Calu3 (cell line): ENCODE measurements around the gene PRRC2C. TPM values are rescaled to one million over a fixed set of nuclear protein-coding genes. Genes with fewer than 3 reads are reported as not detected.
"Not testable (repeated sequence)": the region's sequence is repeated elsewhere in the genome, so short reads cannot be mapped to it uniquely, and the experiment has no call there.

Experiments
- BruUV-seq: library from RNA; stranded (reverse); fragments of 400-500 nt; replicated peaks from 2 replicates; lab custom pipeline; 2021; lab: Mats Ljungman, UMichigan
- CTCF ChIA-PET: fragments of 300-600 bp; sonication (Branson Sonifier 250); formaldehyde crosslinking; loops from one replicate; lab custom pipeline; 2022; ENCODE audit warnings: antibody characterized with exemption; lab: Charles Lee
- DNase-seq: peaks from one replicate; pipeline ENCODE4 v3.0.0; 2022
- H3K27ac Mint-ChIP-seq: one replicate; pipeline ENCODE4 v1.8.0; 2022; ENCODE audit warnings: mixed read lengths; ENCODE audit not compliant: unreplicated experiment
- H3K27me3 Mint-ChIP-seq: one replicate; pipeline ENCODE4 v1.8.0; 2022; ENCODE audit warnings: mixed read lengths; ENCODE audit not compliant: unreplicated experiment
- H3K36me3 Mint-ChIP-seq: one replicate; pipeline ENCODE4 v1.8.0; 2022; ENCODE audit warnings: mild to moderate bottlenecking, moderate library complexity, mixed read lengths; ENCODE audit not compliant: insufficient read depth, unreplicated experiment
- H3K4me1 Mint-ChIP-seq: one replicate; pipeline ENCODE4 v1.8.0; 2022; ENCODE audit warnings: mild to moderate bottlenecking, low read depth, mixed read lengths; ENCODE audit not compliant: unreplicated experiment
- H3K4me3 Mint-ChIP-seq: one replicate; pipeline ENCODE4 v1.8.0; 2022; ENCODE audit warnings: mild to moderate bottlenecking, low read depth, moderate library complexity, mixed read lengths; ENCODE audit not compliant: unreplicated experiment
- H3K9me3 Mint-ChIP-seq: one replicate; pipeline ENCODE4 v1.8.0; 2022; ENCODE audit warnings: low read depth, mixed read lengths; ENCODE audit not compliant: unreplicated experiment
- CTCF ChIP-seq: fragments of 200-600 bp; IDR thresholded peaks from one replicate; pipeline ENCODE4 v1.8.0; 2022; ENCODE audit warnings: antibody characterized with exemption; ENCODE audit not compliant: unreplicated experiment
- intact Hi-C: fragments of 100-400 bp; cut with micrococcal nuclease; formaldehyde crosslinking; loops from one replicate; pipeline ENCODE4 v1.10.0; 2022; ENCODE audit not compliant: unreplicated experiment
- total RNA-seq: library from RNA; stranded (reverse); gene quantifications from 2 replicates; pipeline ENCODE4 v1.2.3, GENCODE V29; 2022

The PRRC2C gene
- total RNA-seq, 1 experiment from 2014 or later, result 238 TPM

GRCh38 chr1:171596705-171597104 is 111.4 kb downstream of the PRRC2C start:
- no peak for DNase-seq
- no peak for TF ChIP-seq CTCF
- Mint-ChIP-seq H3K27ac (peak overlapping the region; percentile 28), H3K27me3 (no peaks in the 10 kb centered on the region), H3K4me3 (no peak overlapping the region), H3K9me3 (no peaks in the 10 kb centered on the region), H3K4me1 (no peaks in the 10 kb centered on the region), H3K36me3 (peaks cover 35% of the 10 kb centered on the region)
- CTCF ChIA-PET, result interaction anchor here (0.6 kb wide), 1 partner anchor 20 kb away, joined by 3 read pairs; no protein-coding TSS in a partner anchor
- intact Hi-C loops, result no loop called here
- no TSS peak for BruUV-seq

GRCh38 chr1:171597203-171597602 is 111.9 kb downstream of the PRRC2C start:
- no peak for DNase-seq
- no peak overlapping the region for H3K27ac Mint-ChIP-seq
- CTCF ChIA-PET, result interaction anchor here (0.6 kb wide), 1 partner anchor 19 kb away, joined by 3 read pairs; no protein-coding TSS in a partner anchor
- no peaks in the 10 kb centered on the region for H3K9me3 Mint-ChIP-seq
- peaks cover 30% of the 10 kb centered on the region for H3K36me3 Mint-ChIP-seq
- no peak for TF ChIP-seq CTCF
- H3K4me1 Mint-ChIP-seq, result no peaks in the 10 kb centered on the region
- intact Hi-C loops, result no loop called here
- H3K27me3 Mint-ChIP-seq, result no peaks in the 10 kb centered on the region
- H3K4me3 Mint-ChIP-seq, result no peak overlapping the region
- no TSS peak for BruUV-seq

GRCh38 chr1:171600310-171600709 is 115.0 kb downstream of the PRRC2C start:
- H3K27me3 Mint-ChIP-seq, H3K4me1 Mint-ChIP-seq, BruUV-seq, H3K27ac Mint-ChIP-seq, intact Hi-C loops, H3K4me3 Mint-ChIP-seq, H3K9me3 Mint-ChIP-seq, DNase-seq: not testable (repeated sequence)
- CTCF ChIA-PET, result interaction anchor here (0.6 kb wide), 1 partner anchor 22 kb away, joined by 3 read pairs; no protein-coding TSS in a partner anchor
- peaks cover 19% of the 10 kb centered on the region for H3K36me3 Mint-ChIP-seq

- intact Hi-C loops, result no loop called here
- no peak for TF ChIP-seq CTCF
- Mint-ChIP-seq H3K36me3 (peaks cover 16% of the 10 kb centered on the region), H3K4me3 (no peak overlapping the region), H3K27me3 (no peaks in the 10 kb centered on the region), H3K9me3 (no peaks in the 10 kb centered on the region), H3K4me1 (no peaks in the 10 kb centered on the region), H3K27ac (no peak overlapping the region)
- no peak for DNase-seq
- no TSS peak for BruUV-seq
- CTCF ChIA-PET, result no interaction called here
Observed at GRCh38 chr1:171600862-171601261, 115.5 kb downstream of the PRRC2C start.

GRCh38 chr1:171603042-171603441 is 117.7 kb downstream of the PRRC2C start:
- H3K27ac Mint-ChIP-seq, H3K9me3 Mint-ChIP-seq, H3K4me1 Mint-ChIP-seq, H3K4me3 Mint-ChIP-seq, H3K27me3 Mint-ChIP-seq, BruUV-seq, intact Hi-C loops, H3K36me3 Mint-ChIP-seq, CTCF ChIA-PET, DNase-seq: not testable (repeated sequence)
